Measurements from ENCODE around the gene ATN1. TPM values are rescaled to one million over a fixed set of nuclear protein-coding genes. Genes with fewer than 3 reads are reported as not detected.
A peak's percentile ranks its signal among the peaks of the same experiment; 100 is the strongest.

The ATN1 gene
- polyA plus RNA-seq, 1 experiment, result 15.9 TPM

DNA sequence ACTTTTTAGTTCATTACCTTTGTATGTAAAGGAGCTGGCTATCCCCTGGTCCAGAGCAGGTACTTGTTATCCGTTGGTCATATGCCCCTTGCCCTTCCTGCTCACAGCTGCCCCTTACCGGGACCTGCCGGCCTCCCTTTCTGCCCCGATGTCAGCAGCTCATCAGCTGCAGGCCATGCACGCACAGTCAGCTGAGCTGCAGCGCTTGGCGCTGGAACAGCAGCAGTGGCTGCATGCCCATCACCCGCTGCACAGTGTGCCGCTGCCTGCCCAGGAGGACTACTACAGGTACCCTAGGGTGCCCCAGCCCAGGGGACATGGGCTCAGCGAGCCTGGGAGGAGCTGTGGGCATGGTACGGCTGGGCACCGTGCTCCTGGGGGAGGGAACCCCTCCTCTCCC lies 13.5 kb downstream of the ATN1 start:
- peaks cover 31% of the 10 kb centered on the region for H3K36me3 ChIP-seq (ENCODE audit: control insufficient read depth, insufficient read depth, low read length)
- TF ChIP-seq, protein P1, sequence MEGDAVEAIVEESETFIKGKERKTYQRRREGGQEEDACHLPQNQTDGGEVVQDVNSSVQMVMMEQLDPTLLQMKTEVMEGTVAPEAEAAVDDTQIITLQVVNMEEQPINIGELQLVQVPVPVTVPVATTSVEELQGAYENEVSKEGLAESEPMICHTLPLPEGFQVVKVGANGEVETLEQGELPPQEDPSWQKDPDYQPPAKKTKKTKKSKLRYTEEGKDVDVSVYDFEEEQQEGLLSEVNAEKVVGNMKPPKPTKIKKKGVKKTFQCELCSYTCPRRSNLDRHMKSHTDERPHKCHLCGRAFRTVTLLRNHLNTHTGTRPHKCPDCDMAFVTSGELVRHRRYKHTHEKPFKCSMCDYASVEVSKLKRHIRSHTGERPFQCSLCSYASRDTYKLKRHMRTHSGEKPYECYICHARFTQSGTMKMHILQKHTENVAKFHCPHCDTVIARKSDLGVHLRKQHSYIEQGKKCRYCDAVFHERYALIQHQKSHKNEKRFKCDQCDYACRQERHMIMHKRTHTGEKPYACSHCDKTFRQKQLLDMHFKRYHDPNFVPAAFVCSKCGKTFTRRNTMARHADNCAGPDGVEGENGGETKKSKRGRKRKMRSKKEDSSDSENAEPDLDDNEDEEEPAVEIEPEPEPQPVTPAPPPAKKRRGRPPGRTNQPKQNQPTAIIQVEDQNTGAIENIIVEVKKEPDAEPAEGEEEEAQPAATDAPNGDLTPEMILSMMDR (IDR thresholded peaks at IDR 0.05; ENCODE audit: insufficient read depth, low read depth, low read length), result no peak
- H3K4me3 ChIP-seq (ENCODE audit: low read depth, low read length), result no peak overlapping the region
- ChIA-PET CTCF (interaction anchor here (1.4 to 10.0 kb wide), 4 partner anchors 17 to 69 kb away, joined by 5 to 129 read pairs (median 14); partner anchors contain the start of gene SPSB2), POLR2A (no interaction called here)
- no peaks in the 10 kb centered on the region for H3K27me3 ChIP-seq (ENCODE audit: control insufficient read depth, insufficient read depth, low read length)
- no peak for DNase-seq (ENCODE audit: low read depth)

DNA sequence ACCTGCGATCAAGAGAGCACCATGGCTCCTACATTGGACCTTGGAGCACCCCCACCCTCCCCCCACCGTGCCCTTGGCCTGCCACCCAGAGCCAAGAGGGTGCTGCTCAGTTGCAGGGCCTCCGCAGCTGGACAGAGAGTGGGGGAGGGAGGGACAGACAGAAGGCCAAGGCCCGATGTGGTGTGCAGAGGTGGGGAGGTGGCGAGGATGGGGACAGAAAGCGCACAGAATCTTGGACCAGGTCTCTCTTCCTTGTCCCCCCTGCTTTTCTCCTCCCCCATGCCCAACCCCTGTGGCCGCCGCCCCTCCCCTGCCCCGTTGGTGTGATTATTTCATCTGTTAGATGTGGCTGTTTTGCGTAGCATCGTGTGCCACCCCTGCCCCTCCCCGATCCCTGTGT lies 14.0 kb downstream of the ATN1 start:
- Histone ChIP-seq H3K27me3 (ENCODE audit: control insufficient read depth, insufficient read depth, low read length) (no peaks in the 10 kb centered on the region), H3K4me3 (ENCODE audit: low read depth, low read length) (no peak overlapping the region), H3K36me3 (ENCODE audit: control insufficient read depth, insufficient read depth, low read length) (peaks cover 28% of the 10 kb centered on the region)
- DNase-seq (ENCODE audit: low read depth), result no peak
- TF ChIP-seq, protein P1 (IDR thresholded peaks at IDR 0.05; ENCODE audit: insufficient read depth, low read depth, low read length), result no peak
- POLR2A ChIA-PET, result no interaction called here
- CTCF ChIA-PET, result interaction anchor here (1.4 to 10.0 kb wide), 4 partner anchors 17 to 70 kb away, joined by 5 to 129 read pairs (median 14); partner anchors contain the start of gene SPSB2

DNA sequence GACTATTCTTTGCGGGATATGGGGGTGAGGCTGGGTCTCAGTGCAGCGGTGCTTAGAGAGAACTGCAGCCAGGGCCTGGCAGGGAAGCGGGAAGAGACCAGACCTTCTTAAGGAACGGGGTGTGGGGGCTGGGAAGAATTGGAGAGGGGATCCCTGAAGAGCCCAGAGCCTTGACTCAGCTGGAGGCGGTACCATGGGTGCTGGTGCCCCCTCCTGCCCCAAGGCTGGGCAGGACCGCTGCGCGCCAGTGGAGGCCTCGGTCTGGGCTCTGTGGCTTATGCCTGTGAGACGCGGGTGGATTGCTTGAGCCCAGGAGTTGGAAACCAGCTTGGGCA lies 14.5 kb downstream of the ATN1 start:
- TF ChIP-seq, protein P1 (IDR thresholded peaks at IDR 0.05; ENCODE audit: insufficient read depth, low read depth, low read length), result no peak
- CTCF ChIA-PET, result interaction anchor here (6.5 to 10.0 kb wide), 2 partner anchors 18 to 19 kb away, joined by 65 to 129 read pairs; no protein-coding TSS in a partner anchor
- no peak overlapping the region for H3K4me3 ChIP-seq (ENCODE audit: low read depth, low read length)
- DNase-seq (ENCODE audit: low read depth), result no peak
- peaks cover 24% of the 10 kb centered on the region for H3K36me3 ChIP-seq (ENCODE audit: control insufficient read depth, insufficient read depth, low read length)
- H3K27me3 ChIP-seq (ENCODE audit: control insufficient read depth, insufficient read depth, low read length), result no peaks in the 10 kb centered on the region
- POLR2A ChIA-PET, result no interaction called here

DNA sequence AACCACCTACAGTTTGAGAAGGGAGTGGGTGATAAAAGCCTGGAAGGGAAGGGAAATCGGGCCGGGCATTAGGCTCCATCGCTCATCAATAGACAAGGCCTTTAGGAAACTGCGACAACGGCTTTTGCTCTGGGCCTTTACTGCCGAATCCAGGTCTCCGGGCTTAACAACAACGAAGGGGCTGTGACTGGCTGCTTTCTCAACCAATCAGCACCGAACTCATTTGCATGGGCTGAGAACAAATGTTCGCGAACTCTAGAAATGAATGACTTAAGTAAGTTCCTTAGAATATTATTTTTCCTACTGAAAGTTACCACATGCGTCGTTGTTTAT lies 15.6 kb downstream of the ATN1 start:
- DNase-seq (ENCODE audit: low read depth), result peak; percentile 66
- Histone ChIP-seq H3K4me3 (ENCODE audit: low read depth, low read length) (peak overlapping the region; percentile 67; the same call in 1 of the 2 replicates), H3K36me3 (ENCODE audit: control insufficient read depth, insufficient read depth, low read length) (peaks cover 24% of the 10 kb centered on the region), H3K27me3 (ENCODE audit: control insufficient read depth, insufficient read depth, low read length) (no peaks in the 10 kb centered on the region)
- TF ChIP-seq, protein P1 (IDR thresholded peaks at IDR 0.05; ENCODE audit: insufficient read depth, low read depth, low read length), result no peak
- POLR2A ChIA-PET, result interaction anchor here (0.6 kb wide), 2 partner anchors 9 to 25 kb away, joined by 3 read pairs; no protein-coding TSS in a partner anchor
- CTCF ChIA-PET, result interaction anchor here (0.7 to 10.0 kb wide), 16 partner anchors 9 to 169 kb away, joined by 3 to 129 read pairs (median 8); partner anchors contain the start of genes C1RL, C1S, LPCAT3 and SPSB2

DNA sequence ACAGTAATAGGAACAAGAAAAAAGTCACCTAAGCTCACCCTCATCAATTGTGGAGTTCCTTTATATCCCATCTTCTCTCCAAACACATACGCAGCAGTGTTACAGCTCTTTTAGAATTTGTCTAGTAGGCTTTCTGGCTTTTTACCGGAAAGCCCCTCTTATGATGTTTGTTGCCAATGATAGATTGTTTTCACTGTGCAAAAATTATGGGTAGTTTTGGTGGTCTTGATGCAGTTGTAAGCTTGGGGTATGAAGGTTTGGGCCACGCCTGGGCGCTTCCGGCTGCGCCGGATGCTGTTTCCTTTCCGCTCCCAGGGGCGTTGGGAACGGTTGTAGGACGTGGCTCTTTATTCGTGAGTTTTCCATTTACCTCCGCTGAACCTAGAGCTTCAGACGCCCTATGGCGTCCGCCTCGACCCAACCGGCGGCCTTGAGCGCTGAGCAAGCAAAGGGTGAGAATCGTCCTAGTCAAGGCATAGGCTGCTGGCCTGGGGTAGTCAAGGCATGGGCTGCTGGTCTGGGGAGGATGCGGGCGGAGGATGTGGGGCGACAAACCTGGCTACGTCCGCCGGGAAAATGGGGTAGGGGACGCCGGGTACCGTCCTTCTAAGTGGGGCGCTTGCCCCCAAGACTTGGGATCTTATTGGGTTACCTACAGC lies 16.1 kb downstream of the ATN1 start, which contains the start of the genes C12orf57 and RNU7-1:
TSS of gene C12orf57 (plus strand) at position 301 of the 659 bp plus-strand sequence. CDS start at position 401, 100 bp downstream.
TSS of gene RNU7-1 (plus strand) at position 95 of the 659 bp plus-strand sequence.
- POLR2A ChIA-PET, result interaction anchor here (0.5 to 1.1 kb wide), 6 partner anchors 10 to 993 kb away, joined by 3 to 13 read pairs (median 6); no protein-coding TSS in a partner anchor
- DNase-seq (ENCODE audit: low read depth), result peak; percentile 62
- peak within 1 kb of the TSS; percentile 67 for H3K4me3 ChIP-seq (ENCODE audit: low read depth, low read length)
- CTCF ChIA-PET, result interaction anchor here (0.6 to 6.5 kb wide), 27 partner anchors 9 to 197 kb away, joined by 3 to 65 read pairs (median 6); partner anchors contain the start of genes C1RL, C1S, LPCAT3 and SPSB2
- TF ChIP-seq, protein P1 (IDR thresholded peaks at IDR 0.05; ENCODE audit: insufficient read depth, low read depth, low read length), result no peak
- no peaks in the 10 kb centered on the region for H3K27me3 ChIP-seq (ENCODE audit: control insufficient read depth, insufficient read depth, low read length)
- H3K36me3 ChIP-seq (ENCODE audit: control insufficient read depth, insufficient read depth, low read length), result peaks cover 24% of the 10 kb centered on the region
